SK-N-MC (cell line): ENCODE data around the gene SHKBP1.

ENCODE experiments used
- DNase-seq: peaks from one replicate; pipeline ENCODE4 v3.0.0-alpha.2; 2011; ENCODE audit warnings: low read depth, low spot score
- H3K27ac ChIP-seq: fragments of 200-600 bp; sonication (generic); 2 replicates; pipeline ENCODE4 v1.5.1; 2016; ENCODE audit warnings: mixed run types
- H3K36me3 ChIP-seq: fragments of 200-600 bp; sonication (generic); 2 replicates; pipeline ENCODE4 v1.6.1; 2017; ENCODE audit warnings: antibody characterized with exemption, low read length, mixed read lengths; ENCODE audit not compliant: insufficient read depth
- H3K4me3 ChIP-seq: fragments of 200-600 bp; sonication (generic); 2 replicates; pipeline ENCODE4 v1.5.1; 2016
- H3K9ac ChIP-seq: fragments of 200-600 bp; sonication (generic); 2 replicates; pipeline ENCODE4 v1.8.0; 2017; ENCODE audit warnings: mixed run types, mixed read lengths; ENCODE audit not compliant: insufficient read length
- H3K9me3 ChIP-seq: fragments of 200-600 bp; sonication (generic); 2 replicates; pipeline ENCODE4 v1.6.1; 2017; ENCODE audit warnings: low read depth, mild to moderate bottlenecking, antibody characterized with exemption, low read length, moderate library complexity, mixed read lengths
- EZH2 ChIP-seq: fragments of 200-600 bp; sonication (generic); IDR thresholded peaks from one replicate; pipeline ENCODE4 v1.6.1; 2017; ENCODE audit warnings: antibody characterized with exemption
- FOXP2 ChIP-seq: optimal IDR thresholded peaks from 2 replicates; pipeline ENCODE3; 2011; ENCODE audit warnings: mild to moderate bottlenecking, moderate library complexity; ENCODE audit not compliant: insufficient read depth; ENCODE audit errors: extremely low read length, control extremely low read depth
- POLR2AphosphoS5 ChIP-seq: IDR thresholded peaks from 2 replicates; pipeline ENCODE4 v1.6.1; 2012; ENCODE audit warnings: mild to moderate bottlenecking, low read depth, low read length, borderline replicate concordance

Gene SHKBP1

GRCh38 chr19:40580619-40581018, 3.9 kb downstream of the SHKBP1 start:
- H3K9me3 ChIP-seq = no peaks in the 10 kb centered on the region
- no peak overlapping the region for H3K9ac ChIP-seq
- no peak for DNase-seq
- TF ChIP-seq POLR2AphosphoS5 (no peak), EZH2 (no peak), FOXP2 (no peak)
- H3K36me3 ChIP-seq = peaks cover 11% of the 10 kb centered on the region; the same call in 1 of the 2 replicates
- no peak overlapping the region for H3K4me3 ChIP-seq
- no peak overlapping the region for H3K27ac ChIP-seq

GRCh38 chr19:40581531-40581930, 4.9 kb downstream of the SHKBP1 start:
- H3K9me3 ChIP-seq = no peaks in the 10 kb centered on the region

GRCh38 chr19:40582467-40582866, 5.8 kb downstream of the SHKBP1 start:
- no peak for DNase-seq
- no peak overlapping the region for H3K4me3 ChIP-seq
- no peak overlapping the region for H3K9ac ChIP-seq
- TF ChIP-seq EZH2 (no peak), POLR2AphosphoS5 (no peak), FOXP2 (no peak)
- H3K27ac ChIP-seq = no peak overlapping the region
- peaks cover 11% of the 10 kb centered on the region; the same call in 1 of the 2 replicates for H3K36me3 ChIP-seq
- no peaks in the 10 kb centered on the region for H3K9me3 ChIP-seq

More at GRCh38 chr19:40581531-40581930, 4.9 kb downstream of the SHKBP1 start:
- H3K27ac ChIP-seq = no peak overlapping the region
- H3K4me3 ChIP-seq = no peak overlapping the region
- peaks cover 11% of the 10 kb centered on the region; the same call in 1 of the 2 replicates for H3K36me3 ChIP-seq
- H3K9ac ChIP-seq = no peak overlapping the region
- TF ChIP-seq POLR2AphosphoS5 (no peak), EZH2 (no peak), FOXP2 (no peak)
- DNase-seq = no peak

- Histone ChIP-seq H3K9me3 (no peaks in the 10 kb centered on the region), H3K4me3 (no peak overlapping the region), H3K27ac (no peak overlapping the region), H3K36me3 (peaks cover 9% of the 10 kb centered on the region; the same call in 1 of the 2 replicates), H3K9ac (no peak overlapping the region)
- TF ChIP-seq FOXP2 = no peak
- no peak for TF ChIP-seq POLR2AphosphoS5
- no peak for TF ChIP-seq EZH2
- DNase-seq = no peak
Measured at GRCh38 chr19:40583283-40583682, 6.6 kb downstream of the SHKBP1 start.

GRCh38 chr19:40584007-40584406, 7.3 kb downstream of the SHKBP1 start:
- DNase-seq = no peak
- Histone ChIP-seq H3K4me3 (no peak overlapping the region), H3K27ac (no peak overlapping the region), H3K36me3 (peaks cover 6% of the 10 kb centered on the region; the same call in 1 of the 2 replicates), H3K9me3 (no peaks in the 10 kb centered on the region), H3K9ac (no peak overlapping the region)
- TF ChIP-seq EZH2 = no peak
- TF ChIP-seq FOXP2 = no peak
- TF ChIP-seq POLR2AphosphoS5 = no peak

- Histone ChIP-seq H3K9me3 (no peaks in the 10 kb centered on the region), H3K36me3 (peaks cover 2% of the 10 kb centered on the region; the same call in 1 of the 2 replicates), H3K4me3 (no peak overlapping the region), H3K9ac (no peak overlapping the region), H3K27ac (no peak overlapping the region)
- no peak for DNase-seq
- no peak for TF ChIP-seq FOXP2
- no peak for TF ChIP-seq POLR2AphosphoS5
- no peak for TF ChIP-seq EZH2
Measured at GRCh38 chr19:40585241-40585981, 8.7 kb downstream of the SHKBP1 start.

- Histone ChIP-seq H3K36me3 (no peaks in the 10 kb centered on the region; the same call in 1 of the 2 replicates), H3K9ac (no peak overlapping the region), H3K4me3 (no peak overlapping the region), H3K27ac (no peak overlapping the region), H3K9me3 (no peaks in the 10 kb centered on the region)
- TF ChIP-seq POLR2AphosphoS5 (no peak), EZH2 (no peak), FOXP2 (no peak)
- no peak for DNase-seq
Measured at GRCh38 chr19:40585982-40586422, 9.3 kb downstream of the SHKBP1 start.

- no peaks in the 10 kb centered on the region for H3K9me3 ChIP-seq
- DNase-seq = no peak
- H3K27ac ChIP-seq = no peak overlapping the region
- H3K9ac ChIP-seq = no peak overlapping the region
- TF ChIP-seq EZH2 (no peak), POLR2AphosphoS5 (no peak)
- H3K4me3 ChIP-seq = no peak overlapping the region
- H3K36me3 ChIP-seq = no peaks in the 10 kb centered on the region; the same call in 1 of the 2 replicates
Measured at GRCh38 chr19:40586611-40587010, 9.9 kb downstream of the SHKBP1 start.
